Body of pancreas (tissue), 4 donors: ENCODE results near the gene MYO16.

Experiments
- POLR2A ChIP-seq, 3 donors: fragments of 450-650 bp; IDR thresholded peaks; one replicate each; pipeline ENCODE4 v1.6.1; 2016; ENCODE audit warnings: antibody characterized with exemption in 3 of 3, mild to moderate bottlenecking in 2 of 3
- TF ChIP-seq, protein P1 (sequence below), 7 experiments: fragments of 450-650 bp in 4 of 7; fragments of 200-600 bp in 3 of 7; sonication (generic) in 3 of 7; IDR thresholded peaks; one replicate each; pipeline ENCODE4 v1.5.1; 2016 to 2019; ENCODE audit warnings: antibody characterized with exemption in 7 of 7

DNA sequence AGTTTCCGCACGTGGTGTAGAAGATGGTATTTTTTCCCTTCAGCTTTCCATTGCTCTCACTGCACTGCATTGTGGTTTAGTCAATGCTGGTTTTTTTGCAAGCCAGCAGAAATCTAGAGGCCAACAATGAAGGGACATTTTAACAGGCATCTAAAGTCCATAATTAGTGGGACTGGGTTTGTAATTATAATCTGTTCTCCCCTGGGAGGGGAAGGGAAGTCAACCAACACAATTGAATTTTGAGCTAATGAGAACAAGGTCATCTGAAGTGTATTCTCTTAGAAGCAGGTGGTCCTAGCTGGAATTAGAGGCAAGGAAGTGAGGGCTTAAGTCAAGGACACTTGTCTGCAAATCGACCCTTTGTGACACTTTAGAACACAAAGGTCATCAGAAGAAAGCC is 156.4 kb downstream of the MYO16 start:
- TF ChIP-seq, protein P1, sequence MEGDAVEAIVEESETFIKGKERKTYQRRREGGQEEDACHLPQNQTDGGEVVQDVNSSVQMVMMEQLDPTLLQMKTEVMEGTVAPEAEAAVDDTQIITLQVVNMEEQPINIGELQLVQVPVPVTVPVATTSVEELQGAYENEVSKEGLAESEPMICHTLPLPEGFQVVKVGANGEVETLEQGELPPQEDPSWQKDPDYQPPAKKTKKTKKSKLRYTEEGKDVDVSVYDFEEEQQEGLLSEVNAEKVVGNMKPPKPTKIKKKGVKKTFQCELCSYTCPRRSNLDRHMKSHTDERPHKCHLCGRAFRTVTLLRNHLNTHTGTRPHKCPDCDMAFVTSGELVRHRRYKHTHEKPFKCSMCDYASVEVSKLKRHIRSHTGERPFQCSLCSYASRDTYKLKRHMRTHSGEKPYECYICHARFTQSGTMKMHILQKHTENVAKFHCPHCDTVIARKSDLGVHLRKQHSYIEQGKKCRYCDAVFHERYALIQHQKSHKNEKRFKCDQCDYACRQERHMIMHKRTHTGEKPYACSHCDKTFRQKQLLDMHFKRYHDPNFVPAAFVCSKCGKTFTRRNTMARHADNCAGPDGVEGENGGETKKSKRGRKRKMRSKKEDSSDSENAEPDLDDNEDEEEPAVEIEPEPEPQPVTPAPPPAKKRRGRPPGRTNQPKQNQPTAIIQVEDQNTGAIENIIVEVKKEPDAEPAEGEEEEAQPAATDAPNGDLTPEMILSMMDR (IDR thresholded peaks at IDR 0.05), result no peak
- TF ChIP-seq POLR2A (IDR thresholded peaks at IDR 0.05), result no peak
